GM18909 (cell line): ENCODE measurements around the gene IP6K1.
"Not testable (repeated sequence)": the region's sequence is repeated elsewhere in the genome, so short reads cannot be mapped to it uniquely, and the experiment has no call there.

ENCODE experiments used
- ATAC-seq: cut with Tn5 transposase; IDR thresholded peaks from one replicate; pipeline ENCODE4 v1.9.1; 2021; ENCODE audit warnings: mild to moderate bottlenecking; ENCODE audit not compliant: unreplicated experiment, poor library complexity

IP6K1 gene

GRCh38 chr3:49695350-49696015 lies 90.9 kb downstream of the IP6K1 start:
- ATAC-seq = not testable (repeated sequence)

GRCh38 chr3:49694409-49695070 lies 91.8 kb downstream of the IP6K1 start:
- ATAC-seq = not testable (repeated sequence)

- ATAC-seq = not testable (repeated sequence)
Measured at GRCh38 chr3:49691481-49691880, 94.9 kb downstream of the IP6K1 start.

GRCh38 chr3:49690856-49691255 lies 95.5 kb downstream of the IP6K1 start:
- ATAC-seq = not testable (repeated sequence)

- not testable (repeated sequence) for ATAC-seq
Measured at GRCh38 chr3:49689908-49690624, 96.3 kb downstream of the IP6K1 start.

GRCh38 chr3:49689046-49689907 lies 97.1 kb downstream of the IP6K1 start, which contains the start of the genes MST1 and RNF123:
Gene MST1 (minus strand): TSS chr3:49689474. CDS start chr3:49688691, 783 bp downstream.
Gene RNF123 (plus strand): TSS chr3:49689557. CDS start chr3:49691166, 1,609 bp downstream.
- peak; percentile 60 for ATAC-seq

GRCh38 chr3:49688338-49689045 lies 97.8 kb downstream of the IP6K1 start:
- ATAC-seq = not testable (repeated sequence)

- ATAC-seq = not testable (repeated sequence)
Measured at GRCh38 chr3:49687424-49687795, 98.9 kb downstream of the IP6K1 start.

- ATAC-seq = not testable (repeated sequence)
Measured at GRCh38 chr3:49686769-49687423, 99.4 kb downstream of the IP6K1 start.

- not testable (repeated sequence) for ATAC-seq
Measured at GRCh38 chr3:49686346-49686745, 100.0 kb downstream of the IP6K1 start.

GRCh38 chr3:49685846-49686245 lies 100.5 kb downstream of the IP6K1 start:
- not testable (repeated sequence) for ATAC-seq

- ATAC-seq = not testable (repeated sequence)
Measured at GRCh38 chr3:49685103-49685502, 101.2 kb downstream of the IP6K1 start.

GRCh38 chr3:49684453-49684852 lies 101.9 kb downstream of the IP6K1 start:
- ATAC-seq = not testable (repeated sequence)

GRCh38 chr3:49683162-49683561 lies 103.2 kb downstream of the IP6K1 start:
- no peak for ATAC-seq

GRCh38 chr3:49681543-49681942 lies 104.8 kb downstream of the IP6K1 start:
- ATAC-seq = no peak

GRCh38 chr3:49681232-49681522 lies 105.2 kb downstream of the IP6K1 start:
- ATAC-seq = no peak

GRCh38 chr3:49680493-49681231 lies 105.7 kb downstream of the IP6K1 start:
- no peak for ATAC-seq

- ATAC-seq = no peak
Measured at GRCh38 chr3:49675912-49676311, 110.4 kb downstream of the IP6K1 start.
